Measurements from ENCODE around the gene CSF3R. TPM values are rescaled to one million over a fixed set of nuclear protein-coding genes. Genes with fewer than 3 reads are reported as not detected.
"Not testable (repeated sequence)": the region's sequence is repeated elsewhere in the genome, so short reads cannot be mapped to it uniquely, and the experiment has no call there.

The CSF3R gene
- total RNA-seq, 3 donors from 2014 or later (not counting 1 experiment from before 2014, with no cell fraction given), result 5.7 to 74.9 (median 11.7) TPM

- Histone ChIP-seq H3K27me3 (ENCODE audit: control insufficient read depth, insufficient read depth, low read length) (no peaks in the 10 kb centered on the region), H3K36me3 (ENCODE audit: control insufficient read depth, insufficient read depth, low read length) (no peaks in the 10 kb centered on the region), H3K4me1 (ENCODE audit: control insufficient read depth, insufficient read depth, low read length) (no peaks in the 10 kb centered on the region), H3K4me3 (ENCODE audit: low read length) (no peak overlapping the region), H3K27ac (ENCODE audit: low read length) (no peak overlapping the region), H3K9me3 (ENCODE audit: control insufficient read depth, insufficient read depth, low read length) (no peaks in the 10 kb centered on the region)
- Mint-ChIP-seq H3K9me3 (no peaks in the 10 kb centered on the region), H3K4me3 (no peak overlapping the region), H3K4me1 (no peaks in the 10 kb centered on the region), H3K27ac (no peak overlapping the region), H3K36me3 (no peaks in the 10 kb centered on the region), H3K27me3 (ENCODE audit: low read depth in 2 of 2) (peaks cover 0 to 2% of the 10 kb centered on the region in 2 donors)
- no peak for TF ChIP-seq CTCF (IDR thresholded peaks at IDR 0.05)
- no peak for DNase-seq
- intact Hi-C loops (cut with micrococcal nuclease), result no loop called here
- no peak for ATAC-seq
- WGBS (ENCODE audit: insufficient coverage), result 60% methylated on average over 1 of the region's 1 CpG
Observed at GRCh38 chr1:36512842-36513241, 30.1 kb upstream of the CSF3R start.

- Histone ChIP-seq H3K27me3 (ENCODE audit: control insufficient read depth, insufficient read depth, low read length) (no peaks in the 10 kb centered on the region), H3K9me3 (ENCODE audit: control insufficient read depth, insufficient read depth, low read length) (no peaks in the 10 kb centered on the region), H3K36me3 (ENCODE audit: control insufficient read depth, insufficient read depth, low read length) (no peaks in the 10 kb centered on the region), H3K4me3 (ENCODE audit: low read length) (no peak overlapping the region), H3K27ac (ENCODE audit: low read length) (no peak overlapping the region), H3K4me1 (ENCODE audit: control insufficient read depth, insufficient read depth, low read length) (no peaks in the 10 kb centered on the region)
- no peaks in the 10 kb centered on the region for H3K9me3 Mint-ChIP-seq
- DNase-seq (no peak), ATAC-seq (no peak)
- no peaks in the 10 kb centered on the region for H3K36me3 Mint-ChIP-seq
- H3K4me3 Mint-ChIP-seq, result no peak overlapping the region
- TF ChIP-seq CTCF (IDR thresholded peaks at IDR 0.05), result no peak
- intact Hi-C loops (cut with micrococcal nuclease), result no loop called here
- no peaks in the 10 kb centered on the region for H3K4me1 Mint-ChIP-seq
- peaks cover 0 to under 1% of the 10 kb centered on the region in 2 donors for H3K27me3 Mint-ChIP-seq (ENCODE audit: low read depth in 2 of 2)
- no peak overlapping the region for H3K27ac Mint-ChIP-seq
- WGBS (ENCODE audit: insufficient coverage), result 87% methylated on average over 15 of the region's 15 CpGs
Observed at GRCh38 chr1:36511804-36512798, 29.4 kb upstream of the CSF3R start.

- H3K27me3 Mint-ChIP-seq (ENCODE audit: low read depth in 2 of 2); H3K4me1 Mint-ChIP-seq; H3K27me3 ChIP-seq (ENCODE audit: control insufficient read depth, insufficient read depth, low read length); DNase-seq; H3K4me3 Mint-ChIP-seq; ATAC-seq; H3K4me3 ChIP-seq (ENCODE audit: low read length); H3K27ac Mint-ChIP-seq; H3K9me3 Mint-ChIP-seq; H3K27ac ChIP-seq (ENCODE audit: low read length); H3K9me3 ChIP-seq (ENCODE audit: control insufficient read depth, insufficient read depth, low read length); H3K4me1 ChIP-seq (ENCODE audit: control insufficient read depth, insufficient read depth, low read length); H3K36me3 ChIP-seq (ENCODE audit: control insufficient read depth, insufficient read depth, low read length); intact Hi-C loops (cut with micrococcal nuclease); H3K36me3 Mint-ChIP-seq: not testable (repeated sequence)
- 70% methylated on average over 2 of the region's 2 CpGs for WGBS (ENCODE audit: insufficient coverage)
Observed at GRCh38 chr1:36511220-36511619, 28.5 kb upstream of the CSF3R start.

GRCh38 chr1:36510418-36510817, 27.7 kb upstream of the CSF3R start:
- no peak overlapping the region for H3K27ac ChIP-seq (ENCODE audit: low read length)
- H3K9me3 ChIP-seq (ENCODE audit: control insufficient read depth, insufficient read depth, low read length), result no peaks in the 10 kb centered on the region
- no peak for ATAC-seq
- no peaks in the 10 kb centered on the region for H3K27me3 ChIP-seq (ENCODE audit: control insufficient read depth, insufficient read depth, low read length)
- no peak for DNase-seq
- no peak overlapping the region for H3K27ac Mint-ChIP-seq
- intact Hi-C loops (cut with micrococcal nuclease), result no loop called here
- 88% methylated on average over 7 of the region's 7 CpGs for WGBS (ENCODE audit: insufficient coverage)
- H3K36me3 Mint-ChIP-seq, result no peaks in the 10 kb centered on the region
- H3K4me1 ChIP-seq (ENCODE audit: control insufficient read depth, insufficient read depth, low read length), result no peaks in the 10 kb centered on the region
- no peaks in the 10 kb centered on the region for H3K9me3 Mint-ChIP-seq
- no peaks in the 10 kb centered on the region for H3K27me3 Mint-ChIP-seq (ENCODE audit: low read depth in 2 of 2)
- no peaks in the 10 kb centered on the region for H3K36me3 ChIP-seq (ENCODE audit: control insufficient read depth, insufficient read depth, low read length)
- no peak for TF ChIP-seq CTCF (IDR thresholded peaks at IDR 0.05)
- no peak overlapping the region for H3K4me3 ChIP-seq (ENCODE audit: low read length)
- H3K4me3 Mint-ChIP-seq, result no peak overlapping the region
- H3K4me1 Mint-ChIP-seq, result no peaks in the 10 kb centered on the region
